Measurements from ENCODE around the gene PIAS1.

GRCh38 chr15:68214838-68215254 is 160.7 kb downstream of the PIAS1 start:
- TF ChIP-seq ZNF274 (IDR thresholded peaks at IDR 0.05; ENCODE audit: low read depth, low read length) (no peak), SUZ12 (IDR thresholded peaks at IDR 0.05; ENCODE audit: extremely low read depth, insufficient read depth, insufficient read length) (no peak), YY1 (IDR thresholded peaks at IDR 0.05; ENCODE audit: insufficient read depth, insufficient read length) (no peak)
